ENCODE results near the gene GOLGA6L2. TPM values are rescaled to one million over a fixed set of nuclear protein-coding genes. Genes with fewer than 3 reads are reported as not detected.

GOLGA6L2 gene
- total RNA-seq, result not detected

GRCh38 chr15:23447107-23447500 lies at the start of gene GOLGA6L2:
GOLGA6L2 (minus strand) TSS chr15:23447243; CDS start chr15:23447181, 62 bp downstream.
- intact Hi-C loops (cut with DNase I), result loop anchor here (10.0 kb wide), 1 partner anchor 52 kb away; no protein-coding TSS in a partner anchor
- Histone ChIP-seq H3K4me3 (no peak within 1 kb of the TSS), H3K36me3 (no peaks in the 10 kb centered on the region), H3K4me1 (no peaks in the 10 kb centered on the region), H3K27me3 (peaks cover 0 to 20% (median 0%) of the 10 kb centered on the region in 4 donors), H3K27ac (replicated peaks in 1 of 4) (no peak within 1 kb of the TSS), H3K9me3 (no peaks in the 10 kb centered on the region)
- DNase-seq (ENCODE audit: extremely low spot score), result no peak
- 80% methylated on average over 10 of the region's 10 CpGs for WGBS
- no peak for TF ChIP-seq CTCF (IDR thresholded peaks at IDR 0.05)
- TF ChIP-seq POLR2A (IDR thresholded peaks at IDR 0.05; ENCODE audit: low read depth), result no peak
- no peak for TF ChIP-seq EP300 (IDR thresholded peaks at IDR 0.05)
- no peak for TF ChIP-seq POLR2AphosphoS5 (IDR thresholded peaks at IDR 0.05)

- Histone ChIP-seq H3K27me3 (no peaks in the 10 kb centered on the region), H3K4me3 (no peak overlapping the region), H3K27ac (replicated peaks in 1 of 4) (no peak overlapping the region), H3K4me1 (peaks cover 4 to 15% (median 9%) of the 10 kb centered on the region in 4 donors), H3K36me3 (no peaks in the 10 kb centered on the region), H3K9me3 (no peaks in the 10 kb centered on the region)
- no peak for DNase-seq (ENCODE audit: extremely low spot score)
- TF ChIP-seq POLR2A (IDR thresholded peaks at IDR 0.05; ENCODE audit: low read depth) (no peak), POLR2AphosphoS5 (IDR thresholded peaks at IDR 0.05) (no peak), CTCF (IDR thresholded peaks at IDR 0.05) (no peak), EP300 (IDR thresholded peaks at IDR 0.05) (no peak)
- 70% methylated on average over 2 of the region's 2 CpGs for WGBS
- intact Hi-C loops (cut with DNase I), result no loop called here
These were observed 37.8 kb upstream of the GOLGA6L2 start for GRCh38 chr15:23484870-23485269.

- Histone ChIP-seq H3K27ac (replicated peaks in 1 of 4) (no peak overlapping the region), H3K36me3 (no peaks in the 10 kb centered on the region), H3K9me3 (no peaks in the 10 kb centered on the region), H3K4me1 (peaks cover 4 to 15% (median 9%) of the 10 kb centered on the region in 4 donors), H3K27me3 (no peaks in the 10 kb centered on the region), H3K4me3 (no peak overlapping the region)
- WGBS, result 38% methylated on average over 2 of the region's 2 CpGs
- intact Hi-C loops (cut with DNase I), result no loop called here
- DNase-seq (ENCODE audit: extremely low spot score), result no peak
- no peak for TF ChIP-seq CTCF (IDR thresholded peaks at IDR 0.05)
- TF ChIP-seq POLR2AphosphoS5 (IDR thresholded peaks at IDR 0.05), result peak in 1 of 2 donors; percentile 25
These were observed 36.8 kb upstream of the GOLGA6L2 start for GRCh38 chr15:23483821-23484299.

GRCh38 chr15:23482764-23483489 lies 35.9 kb upstream of the GOLGA6L2 start:
- Histone ChIP-seq H3K9me3 (no peaks in the 10 kb centered on the region), H3K4me1 (peaks cover 4 to 15% (median 9%) of the 10 kb centered on the region in 4 donors), H3K36me3 (no peaks in the 10 kb centered on the region), H3K27ac (replicated peaks in 1 of 4) (no peak overlapping the region), H3K4me3 (no peak overlapping the region), H3K27me3 (no peaks in the 10 kb centered on the region)
- intact Hi-C loops (cut with DNase I), result no loop called here
- TF ChIP-seq POLR2A (IDR thresholded peaks at IDR 0.05; ENCODE audit: low read depth), result no peak
- no peak for TF ChIP-seq EP300 (IDR thresholded peaks at IDR 0.05)
- TF ChIP-seq CTCF (IDR thresholded peaks at IDR 0.05), result no peak
- TF ChIP-seq POLR2AphosphoS5 (IDR thresholded peaks at IDR 0.05), result no peak
- DNase-seq (ENCODE audit: extremely low spot score), result no peak
- WGBS, result 77% methylated on average over 3 of the region's 3 CpGs

Data from esophagus muscularis mucosa (tissue), 4 donors.